Measurements from ENCODE around the gene EXOC2. TPM values are rescaled to one million over a fixed set of nuclear protein-coding genes. Genes with fewer than 3 reads are reported as not detected.

The EXOC2 gene
- total RNA-seq, 4 donors from 2014 or later, result 18.1 to 32.3 (median 21.6) TPM

DNA sequence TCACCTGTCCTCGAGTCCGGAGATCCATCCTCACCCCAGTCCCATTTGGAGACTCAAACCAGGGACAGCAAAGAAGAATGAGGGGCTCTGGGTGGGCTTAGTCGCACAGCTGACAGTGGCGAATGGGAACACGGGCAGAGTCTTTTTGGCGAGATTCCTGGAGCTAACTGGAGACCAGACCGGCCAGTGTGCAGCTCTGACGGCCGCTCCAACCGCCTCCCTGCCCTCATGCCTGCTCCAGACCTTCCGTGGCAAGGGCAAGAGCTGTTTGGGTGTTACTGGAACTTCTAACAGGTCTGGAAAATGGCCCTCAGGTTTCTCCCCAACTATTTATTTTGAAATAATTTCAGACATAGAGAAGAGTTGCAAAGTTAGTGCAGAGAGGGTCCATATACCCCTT is 225.8 kb downstream of the EXOC2 start:
- DNase-seq (ENCODE audit: low spot score), result no peak
- TF ChIP-seq, protein P1, sequence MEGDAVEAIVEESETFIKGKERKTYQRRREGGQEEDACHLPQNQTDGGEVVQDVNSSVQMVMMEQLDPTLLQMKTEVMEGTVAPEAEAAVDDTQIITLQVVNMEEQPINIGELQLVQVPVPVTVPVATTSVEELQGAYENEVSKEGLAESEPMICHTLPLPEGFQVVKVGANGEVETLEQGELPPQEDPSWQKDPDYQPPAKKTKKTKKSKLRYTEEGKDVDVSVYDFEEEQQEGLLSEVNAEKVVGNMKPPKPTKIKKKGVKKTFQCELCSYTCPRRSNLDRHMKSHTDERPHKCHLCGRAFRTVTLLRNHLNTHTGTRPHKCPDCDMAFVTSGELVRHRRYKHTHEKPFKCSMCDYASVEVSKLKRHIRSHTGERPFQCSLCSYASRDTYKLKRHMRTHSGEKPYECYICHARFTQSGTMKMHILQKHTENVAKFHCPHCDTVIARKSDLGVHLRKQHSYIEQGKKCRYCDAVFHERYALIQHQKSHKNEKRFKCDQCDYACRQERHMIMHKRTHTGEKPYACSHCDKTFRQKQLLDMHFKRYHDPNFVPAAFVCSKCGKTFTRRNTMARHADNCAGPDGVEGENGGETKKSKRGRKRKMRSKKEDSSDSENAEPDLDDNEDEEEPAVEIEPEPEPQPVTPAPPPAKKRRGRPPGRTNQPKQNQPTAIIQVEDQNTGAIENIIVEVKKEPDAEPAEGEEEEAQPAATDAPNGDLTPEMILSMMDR (IDR thresholded peaks at IDR 0.05), result no peak
- ATAC-seq (ENCODE audit: low FRiP score), result no peak

DNA sequence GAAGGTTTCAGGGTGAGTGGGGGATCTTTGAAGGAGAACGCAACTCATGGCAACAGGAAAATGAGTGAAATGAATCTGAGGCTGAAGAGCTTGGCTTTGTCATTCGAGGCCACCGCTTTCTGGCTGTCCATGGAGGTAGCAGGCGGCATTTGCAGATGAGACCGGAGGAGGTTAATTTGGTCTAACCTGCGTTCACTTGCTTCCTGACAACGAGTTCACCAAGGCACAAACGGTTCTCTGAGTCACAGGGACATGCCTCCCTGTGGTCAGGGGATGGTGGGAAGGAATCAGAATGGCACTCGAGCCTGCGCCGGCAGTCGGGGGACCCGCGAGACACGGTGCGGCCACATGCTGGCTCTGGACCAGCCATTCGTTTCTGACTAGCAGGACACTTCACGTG is 226.4 kb downstream of the EXOC2 start:
- TF ChIP-seq, protein P1 (IDR thresholded peaks at IDR 0.05), result no peak
- DNase-seq (ENCODE audit: low spot score) (no peak), ATAC-seq (ENCODE audit: low FRiP score) (no peak)

DNA sequence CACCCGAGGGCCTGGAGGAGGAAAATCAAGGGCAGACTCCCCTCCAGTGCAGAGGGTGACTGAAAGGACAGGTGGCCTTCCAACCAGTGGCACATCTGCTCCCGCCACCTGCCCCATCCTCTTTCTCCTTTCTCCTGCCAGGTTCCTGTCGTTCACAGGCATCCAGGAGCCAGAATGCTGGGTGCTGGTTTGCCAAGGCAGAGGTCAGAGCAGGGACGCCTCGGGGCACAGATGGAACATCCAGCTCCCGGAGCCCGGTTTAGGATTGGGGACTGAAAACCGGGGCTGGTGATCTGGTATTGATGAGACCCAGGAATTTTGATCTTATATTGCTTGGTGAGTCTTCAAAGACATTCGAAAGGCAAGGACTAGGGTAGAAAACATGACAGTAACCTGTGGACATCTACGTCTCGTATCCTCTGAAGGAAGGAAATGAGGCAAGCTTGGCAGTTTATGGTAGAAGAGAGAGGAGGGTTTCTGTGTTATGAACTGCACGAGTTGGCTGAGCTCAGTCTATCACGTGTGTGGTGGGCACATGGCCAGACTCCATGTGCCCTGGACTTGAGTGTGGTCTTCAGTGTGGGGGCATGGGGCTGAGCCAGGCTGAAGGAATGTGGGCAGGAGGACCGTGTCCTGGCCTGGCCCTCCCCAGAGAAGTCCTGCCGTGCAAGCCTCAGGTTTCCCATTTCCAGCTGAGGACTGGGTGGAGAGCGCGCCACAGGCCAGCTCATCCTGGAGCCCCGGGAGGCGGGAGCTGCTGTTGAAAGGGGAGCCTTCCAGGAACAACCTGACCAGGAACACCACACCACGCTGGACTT is 227.2 kb downstream of the EXOC2 start:
- no peak for DNase-seq (ENCODE audit: low spot score)
- no peak for ATAC-seq (ENCODE audit: low FRiP score)
- TF ChIP-seq, protein P1 (IDR thresholded peaks at IDR 0.05), result no peak

DNA sequence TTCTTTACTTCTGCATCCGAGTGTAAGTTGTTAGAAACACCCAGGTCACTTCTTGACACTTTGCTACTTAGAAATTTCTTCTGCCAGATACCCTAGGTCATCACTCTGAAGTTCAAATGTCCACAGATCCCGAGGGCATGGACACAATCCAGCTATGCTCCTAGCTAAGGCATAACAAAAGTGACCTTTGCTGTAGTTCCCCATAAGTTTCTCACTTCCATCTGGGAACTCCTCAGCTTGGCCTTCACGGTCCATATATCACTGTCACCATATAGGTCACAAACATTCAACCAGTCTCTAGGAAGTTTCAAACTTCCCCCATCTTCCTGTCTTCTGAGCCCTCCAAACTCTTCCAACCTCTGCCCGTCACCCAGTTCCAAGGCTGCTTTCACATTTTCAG is 236.1 kb downstream of the EXOC2 start:
- ATAC-seq (ENCODE audit: low FRiP score) (no peak), DNase-seq (ENCODE audit: low spot score) (no peak)
- TF ChIP-seq, protein P1 (IDR thresholded peaks at IDR 0.05), result no peak

DNA sequence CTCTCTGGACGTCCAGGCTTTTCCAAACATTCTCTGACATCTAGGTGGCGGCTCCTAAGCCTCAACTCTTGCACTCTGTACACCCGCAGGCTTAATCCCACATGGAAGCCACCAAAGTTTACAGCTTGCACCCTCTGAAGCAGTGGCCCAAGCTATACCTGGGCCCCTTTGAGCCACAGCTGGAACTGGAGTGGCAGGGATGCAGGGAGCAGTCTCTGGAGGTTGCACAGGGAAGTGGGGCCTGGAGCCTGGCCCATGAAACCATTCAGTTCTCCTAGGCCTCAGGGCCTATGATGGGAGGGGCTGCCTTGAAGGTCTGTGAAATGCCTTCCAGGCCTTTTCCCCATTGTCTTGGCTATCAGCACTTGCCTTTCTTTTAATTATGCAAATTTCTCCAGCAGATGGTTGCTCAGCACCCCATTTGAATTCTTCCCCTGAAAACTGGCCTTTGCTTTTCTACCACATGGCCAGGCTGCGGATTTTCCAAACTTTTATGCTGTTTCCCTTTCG is 236.5 kb downstream of the EXOC2 start:
- DNase-seq (ENCODE audit: low spot score) (no peak), ATAC-seq (ENCODE audit: low FRiP score) (no peak)
- TF ChIP-seq, protein P1 (IDR thresholded peaks at IDR 0.05), result no peak

DNA sequence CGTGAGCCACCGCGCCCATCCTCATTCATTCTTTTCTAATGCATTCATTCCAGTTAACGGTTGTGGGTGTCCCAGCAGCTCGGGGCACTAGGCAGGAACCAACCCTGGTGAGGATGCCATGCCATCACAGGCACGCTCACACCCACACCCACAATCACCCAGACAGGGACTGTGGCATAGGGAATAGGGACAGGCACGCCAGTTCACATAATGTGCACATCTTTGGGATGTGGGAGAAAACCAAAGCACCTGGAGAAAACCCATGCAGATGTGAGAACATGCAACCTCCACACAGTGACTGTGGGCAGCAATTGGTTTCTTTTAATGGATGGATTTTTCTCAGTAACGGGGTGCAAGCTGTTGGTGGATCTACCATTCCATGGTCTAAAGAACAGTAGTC is 237.1 kb downstream of the EXOC2 start:
- ATAC-seq (ENCODE audit: low FRiP score) (no peak), DNase-seq (ENCODE audit: low spot score) (no peak)
- TF ChIP-seq, protein P1 (IDR thresholded peaks at IDR 0.05), result no peak
